GM18499 (cell line): ENCODE measurements around the gene LMNTD1.
"Not testable (repeated sequence)": the region's sequence is repeated elsewhere in the genome, so short reads cannot be mapped to it uniquely, and the experiment has no call there.

Experiments
- ATAC-seq: cut with Tn5 transposase; IDR thresholded peaks from one replicate; pipeline ENCODE4 v1.9.1; 2021; ENCODE audit warnings: moderate number of reproducible peaks; ENCODE audit not compliant: insufficient read depth, unreplicated experiment

LMNTD1 gene

DNA sequence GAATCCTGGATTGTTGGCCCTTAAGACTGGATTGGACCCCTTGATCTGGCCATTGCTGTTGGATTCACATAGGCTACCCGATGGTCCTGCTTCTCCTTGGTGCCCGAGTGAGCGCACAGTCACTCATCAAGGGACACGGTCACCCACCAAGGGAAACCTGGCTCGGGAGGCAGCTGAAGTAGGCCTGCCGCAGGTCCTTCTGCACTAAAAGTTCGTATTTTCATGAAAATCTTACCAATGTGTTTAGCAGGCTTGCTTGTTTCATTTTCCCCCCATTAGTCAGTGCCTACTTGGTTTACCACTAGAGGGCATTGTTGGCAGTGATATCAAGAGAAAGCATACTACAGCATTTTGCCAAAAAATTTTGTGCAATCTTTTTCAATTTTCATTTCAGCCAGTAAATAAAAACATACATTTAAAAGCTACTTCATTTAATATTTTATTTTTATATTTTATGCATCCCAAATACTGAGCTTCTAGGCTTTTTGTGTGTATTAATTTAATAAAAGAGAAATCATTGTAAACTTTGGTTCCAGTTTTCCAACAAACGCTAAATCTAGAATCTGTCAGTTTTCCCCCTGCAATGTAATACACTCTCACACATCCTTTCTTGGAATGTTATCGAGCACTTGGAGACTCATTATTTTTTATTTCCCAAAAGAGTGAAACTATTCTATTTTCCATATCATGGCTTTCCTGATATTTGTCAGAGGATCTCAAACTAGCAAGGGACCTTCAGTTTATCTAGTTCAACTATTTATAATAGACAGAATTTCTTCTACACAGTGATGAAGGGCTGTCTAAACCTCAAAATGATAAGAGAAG lies 116.7 kb downstream of the LMNTD1 start:
- no peak for ATAC-seq

DNA sequence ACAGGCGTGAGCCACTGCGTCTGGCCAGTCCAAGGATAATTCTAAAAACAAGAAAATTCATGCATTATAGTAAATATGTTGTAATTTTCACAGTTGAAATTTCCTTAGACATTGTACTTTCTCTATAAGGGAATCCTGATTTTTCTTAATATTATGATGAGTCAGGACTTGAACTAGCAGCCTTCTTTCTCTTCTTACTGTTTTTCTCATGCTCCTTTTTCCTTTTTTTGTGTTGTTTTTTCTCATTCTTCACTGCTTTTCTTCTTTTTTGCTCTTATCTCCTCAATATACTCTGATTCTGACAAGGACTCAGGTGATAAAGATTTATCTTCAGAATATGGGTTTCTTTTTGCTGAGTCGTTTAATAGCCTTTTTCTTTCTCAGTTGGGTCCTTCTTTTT lies 117.7 kb downstream of the LMNTD1 start:
- no peak for ATAC-seq

DNA sequence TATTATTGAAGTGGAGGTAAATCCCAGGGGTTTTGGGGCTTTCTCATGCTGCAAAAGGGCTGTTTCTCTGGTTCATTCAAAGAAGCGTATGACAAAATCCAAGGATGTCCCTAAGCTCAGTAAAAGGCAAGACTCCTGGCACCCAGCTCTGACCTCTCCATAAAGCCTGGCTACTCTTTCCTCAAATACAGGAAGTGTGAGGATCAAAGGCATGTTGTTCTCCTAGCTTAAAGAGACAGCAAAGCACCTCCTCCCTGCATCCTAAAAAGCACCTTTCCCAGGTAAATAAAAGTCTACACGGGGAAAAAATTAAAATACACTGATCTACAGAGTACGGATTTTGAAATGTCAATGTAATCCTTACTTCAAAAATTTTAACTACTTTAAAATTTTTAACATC lies 118.6 kb downstream of the LMNTD1 start:
- ATAC-seq: no peak

DNA sequence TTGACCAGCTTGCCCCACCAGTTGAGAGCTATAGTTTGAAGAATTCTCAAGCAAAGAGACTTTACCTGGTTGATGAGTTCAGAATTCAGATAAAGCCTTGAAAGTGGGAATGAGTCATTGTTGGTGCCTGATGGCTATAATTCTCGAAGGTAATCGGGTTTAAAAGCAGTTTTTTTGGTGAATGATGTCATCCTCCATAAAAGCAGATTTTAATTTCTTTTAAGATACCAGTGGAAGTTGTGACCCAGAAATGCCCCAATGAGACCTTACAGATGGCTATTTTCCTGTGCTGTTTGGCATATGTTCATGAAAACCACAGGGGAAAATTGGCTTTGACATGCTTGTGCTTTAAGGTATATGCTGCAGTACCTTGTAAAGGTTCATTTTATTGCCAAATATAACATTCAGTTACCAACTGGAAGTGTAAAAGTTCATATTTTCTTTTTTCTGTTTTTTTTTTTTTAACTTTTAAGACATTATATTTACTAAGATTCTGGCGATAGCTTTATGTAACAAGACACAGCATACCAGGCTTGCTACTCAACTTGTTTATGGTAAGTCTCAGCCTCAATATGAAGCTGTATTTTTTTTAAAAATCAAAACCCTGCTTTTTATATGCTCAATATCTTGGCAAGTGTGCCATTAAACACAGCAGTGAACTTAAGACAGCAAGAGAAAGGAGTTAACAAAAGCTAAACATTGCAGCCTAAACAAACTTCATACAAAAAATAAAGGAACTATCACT lies 119.3 kb downstream of the LMNTD1 start:
- no peak for ATAC-seq

DNA sequence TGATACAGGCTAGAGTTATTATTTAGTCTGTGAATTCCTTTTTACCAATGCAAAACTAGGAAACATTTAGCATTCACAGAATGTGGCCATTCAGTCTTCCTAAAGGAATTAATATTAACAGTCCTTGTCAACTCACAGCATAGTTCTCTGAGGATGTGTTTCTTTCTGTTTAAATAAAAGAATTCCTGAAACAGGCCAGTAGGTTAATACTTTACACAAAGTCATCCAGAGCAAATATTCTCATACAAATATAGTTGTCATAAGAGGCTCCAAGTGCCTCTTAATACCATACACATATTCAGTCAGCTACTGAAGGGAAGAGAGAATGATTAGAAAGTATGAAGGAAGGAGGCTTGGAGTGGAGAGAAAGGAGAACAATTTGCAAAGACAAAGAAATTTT lies 120.1 kb downstream of the LMNTD1 start:
- no peak for ATAC-seq

DNA sequence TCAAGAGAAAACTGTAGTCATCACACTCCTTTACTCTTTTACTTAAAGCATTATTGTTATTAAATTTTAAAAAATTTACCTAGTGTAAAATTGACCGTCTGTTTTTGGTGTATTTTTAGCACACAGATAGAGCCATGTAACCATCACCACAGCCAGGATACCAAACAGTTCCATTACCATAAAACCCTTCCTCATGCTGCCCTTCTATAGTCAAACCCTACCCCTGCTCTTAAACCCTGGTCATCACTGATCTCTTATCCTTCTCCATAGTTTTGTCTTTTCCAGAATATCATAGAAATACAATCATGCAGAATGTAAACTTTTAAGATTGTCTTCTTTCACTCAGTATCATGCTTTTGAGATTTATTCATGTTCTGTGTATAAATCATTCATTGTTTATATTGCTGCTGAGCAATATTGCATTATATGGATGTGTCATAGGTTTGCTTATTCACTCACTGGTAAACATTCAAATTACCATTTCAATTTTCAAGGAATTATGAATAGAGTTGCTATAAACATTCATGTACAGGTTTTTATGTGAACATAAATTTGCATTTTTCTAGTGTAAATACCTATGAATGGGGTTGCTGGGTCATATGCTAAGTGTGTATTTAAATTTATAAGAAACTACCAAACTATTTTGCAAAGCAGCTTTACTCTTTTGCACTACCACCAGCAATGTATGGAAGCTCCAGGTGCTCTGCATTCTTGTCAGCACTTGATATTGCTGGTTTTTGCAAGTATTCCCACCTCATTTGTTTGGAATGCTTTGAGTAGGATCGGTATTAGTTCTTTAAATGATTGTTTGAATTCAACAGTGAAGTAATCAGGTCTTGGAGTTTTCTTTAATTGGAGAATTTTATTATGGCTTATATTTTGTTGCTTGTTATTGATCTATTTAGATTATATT lies 125.5 kb downstream of the LMNTD1 start:
- no peak for ATAC-seq

DNA sequence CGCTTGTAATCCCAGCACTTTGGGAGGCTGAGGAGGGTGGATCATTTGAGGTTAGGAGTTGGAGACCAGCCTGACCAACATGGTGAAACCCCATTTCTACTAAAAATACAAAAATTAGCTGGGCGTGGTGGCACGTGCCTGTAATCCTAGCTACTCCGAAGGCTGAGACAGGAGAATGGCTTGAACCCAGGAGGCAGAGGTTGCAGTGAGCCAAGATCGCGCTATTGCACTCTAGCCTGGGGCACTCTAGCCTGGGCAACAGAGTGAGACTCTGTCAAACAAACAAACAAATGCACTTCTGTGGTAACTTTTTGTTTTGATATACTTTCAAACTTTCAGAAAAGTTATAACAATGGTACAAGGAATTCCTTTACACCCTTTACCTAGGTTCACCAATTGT lies 126.3 kb downstream of the LMNTD1 start:
- not testable (repeated sequence) for ATAC-seq
